GM18508 (cell line): ENCODE measurements around the gene SGPP2.

Experiments used
- ATAC-seq: cut with Tn5 transposase; IDR thresholded peaks from one replicate; pipeline ENCODE4 v1.9.1; 2021; ENCODE audit warnings: moderate number of reproducible peaks; ENCODE audit not compliant: insufficient read depth, unreplicated experiment

Gene SGPP2

DNA sequence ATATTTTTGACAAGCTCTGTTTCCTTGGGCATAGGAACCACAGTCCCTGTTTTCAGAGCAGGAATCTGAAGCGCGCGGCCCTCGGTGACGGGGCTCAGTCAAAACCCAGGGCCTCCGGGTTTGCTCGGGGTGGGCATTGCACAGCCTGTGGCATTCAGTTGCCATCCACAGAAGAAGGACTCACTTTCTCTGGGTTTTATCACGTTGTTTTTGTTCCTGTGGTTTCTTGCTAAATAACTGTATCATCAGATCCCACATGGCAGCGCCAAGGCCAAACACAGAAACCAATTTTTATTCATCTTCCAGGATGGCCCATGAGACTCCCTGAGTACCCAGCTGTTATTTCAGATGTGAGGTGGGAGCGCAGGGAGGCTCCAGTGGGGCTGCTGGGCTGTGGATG, 35.6 kb downstream of the SGPP2 start:
- no peak for ATAC-seq

- no peak for ATAC-seq
Observed at GRCh38 chr2:222465746-222466145, 41.4 kb downstream of the SGPP2 start.

GRCh38 chr2:222468346-222468745, 44.0 kb downstream of the SGPP2 start:
- no peak for ATAC-seq

DNA sequence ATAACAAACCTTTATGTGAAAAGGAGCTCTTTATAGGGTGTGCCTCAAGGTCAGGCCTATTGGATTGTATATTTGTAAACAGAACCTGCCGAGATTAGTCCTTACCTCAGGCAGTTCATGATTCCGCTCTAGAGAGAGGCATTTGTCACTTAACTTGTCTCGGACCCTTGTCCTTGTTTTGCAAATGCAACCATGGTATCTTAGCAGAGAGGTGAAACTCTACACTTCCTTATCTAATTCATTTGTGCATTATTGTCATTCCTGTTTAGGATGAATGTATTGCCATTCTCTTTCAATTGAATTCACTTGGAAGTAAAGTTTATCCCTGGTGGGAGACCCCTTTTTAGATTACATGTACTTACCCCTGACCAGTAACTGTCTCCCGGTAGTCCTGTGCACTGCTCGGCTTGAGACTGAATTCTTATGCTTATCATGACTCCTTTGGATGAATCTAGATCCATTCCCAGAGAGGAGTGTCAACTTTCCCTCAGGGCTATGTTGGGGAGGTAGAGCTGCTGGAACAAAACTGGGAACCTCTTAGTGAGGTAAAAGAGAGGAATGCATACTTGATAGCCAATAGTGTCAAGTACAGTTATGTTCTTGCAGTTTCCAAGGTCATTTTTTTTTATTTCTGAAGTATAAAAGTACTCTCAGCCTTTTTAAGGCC, 46.6 kb downstream of the SGPP2 start:
- no peak for ATAC-seq

GRCh38 chr2:222477962-222478608, 53.7 kb downstream of the SGPP2 start:
- no peak for ATAC-seq

- ATAC-seq, result no peak
Observed at GRCh38 chr2:222479859-222480258, 55.5 kb downstream of the SGPP2 start.

GRCh38 chr2:222480497-222480896, 56.2 kb downstream of the SGPP2 start:
- no peak for ATAC-seq

DNA sequence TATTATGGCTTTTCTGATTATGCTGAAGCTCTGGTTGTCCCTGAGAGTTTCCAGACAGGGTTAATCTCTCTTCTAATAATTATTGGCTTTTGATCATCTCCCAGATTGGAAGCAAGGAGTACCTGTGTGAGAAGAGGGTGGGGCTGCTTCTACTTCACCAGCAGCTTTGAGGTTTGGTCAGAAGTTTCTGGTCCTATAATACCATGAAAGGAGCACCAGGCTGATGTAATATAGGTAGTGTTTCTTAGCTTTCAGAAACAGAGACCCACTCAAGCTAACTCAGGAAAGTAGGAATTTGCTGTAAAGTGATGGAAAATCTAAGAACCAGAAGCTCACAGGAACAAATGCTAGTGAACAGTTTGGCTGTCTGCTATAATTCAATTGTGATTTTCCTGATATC, 57.6 kb downstream of the SGPP2 start:
- no peak for ATAC-seq

GRCh38 chr2:222483513-222484039, 59.2 kb downstream of the SGPP2 start:
- ATAC-seq, result no peak

DNA sequence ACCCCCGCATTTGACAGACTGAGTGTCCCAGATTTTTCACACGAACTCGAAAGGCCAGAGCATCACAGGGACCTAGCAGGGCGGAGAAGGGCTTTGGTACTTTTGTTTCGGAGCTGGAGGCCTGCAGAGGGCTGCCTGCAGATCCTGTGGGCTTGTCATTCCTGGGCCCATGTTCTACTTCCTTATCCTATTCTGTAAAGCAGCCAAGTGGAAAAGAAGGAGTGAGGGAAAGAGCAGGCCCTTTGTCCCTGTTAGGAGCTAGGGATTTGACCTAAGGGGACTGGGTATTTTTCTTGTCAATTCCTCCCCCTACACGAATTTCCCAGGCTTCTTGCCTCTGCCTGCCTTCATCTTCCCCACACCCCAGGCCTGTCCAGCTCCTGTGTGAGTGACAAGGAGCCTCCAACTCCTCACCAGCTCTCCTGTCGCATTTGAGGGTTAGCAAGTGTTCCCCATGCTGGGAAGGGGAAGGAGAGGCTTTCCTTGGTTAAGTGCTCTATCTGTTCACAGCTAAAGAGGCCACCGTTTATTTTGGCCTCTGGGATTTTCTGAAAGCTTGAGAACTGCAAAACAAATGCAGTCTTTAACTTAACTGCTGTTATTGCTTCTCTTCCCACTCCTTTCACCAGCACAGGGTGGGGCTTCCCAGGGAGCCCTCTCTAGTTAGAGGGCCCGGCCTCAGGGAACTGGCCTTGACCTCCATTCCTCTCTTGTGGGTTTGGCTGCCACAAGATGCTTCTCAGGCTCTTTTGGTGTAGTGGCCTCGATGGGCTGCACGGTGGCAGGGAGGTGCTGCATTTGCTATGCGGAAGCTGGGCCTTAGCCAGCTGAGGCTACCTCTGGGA, 61.2 kb downstream of the SGPP2 start:
- ATAC-seq, result no peak

GRCh38 chr2:222490131-222490530, 65.8 kb downstream of the SGPP2 start:
- no peak for ATAC-seq

DNA sequence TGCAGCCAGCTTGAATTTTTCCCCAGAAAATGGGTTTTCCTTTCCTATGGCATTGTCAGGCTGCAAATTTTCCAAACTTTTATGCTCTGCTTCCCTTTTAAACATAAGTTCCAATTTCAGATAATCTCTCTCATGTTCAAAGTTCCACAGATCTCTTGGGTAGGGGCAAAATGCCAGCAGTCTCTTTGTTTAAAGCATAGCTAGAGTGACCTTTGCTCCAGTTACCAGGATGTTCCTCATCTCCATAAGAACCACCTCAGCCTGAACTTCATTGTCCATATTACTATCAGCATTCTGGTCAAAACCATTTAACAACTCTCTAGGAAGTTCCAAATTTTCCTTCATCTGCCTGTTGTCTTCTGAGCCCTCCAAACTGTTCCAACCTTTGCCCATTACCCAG, 68.3 kb downstream of the SGPP2 start:
- ATAC-seq, result no peak

GRCh38 chr2:222494104-222494739, 69.9 kb downstream of the SGPP2 start:
- no peak for ATAC-seq

DNA sequence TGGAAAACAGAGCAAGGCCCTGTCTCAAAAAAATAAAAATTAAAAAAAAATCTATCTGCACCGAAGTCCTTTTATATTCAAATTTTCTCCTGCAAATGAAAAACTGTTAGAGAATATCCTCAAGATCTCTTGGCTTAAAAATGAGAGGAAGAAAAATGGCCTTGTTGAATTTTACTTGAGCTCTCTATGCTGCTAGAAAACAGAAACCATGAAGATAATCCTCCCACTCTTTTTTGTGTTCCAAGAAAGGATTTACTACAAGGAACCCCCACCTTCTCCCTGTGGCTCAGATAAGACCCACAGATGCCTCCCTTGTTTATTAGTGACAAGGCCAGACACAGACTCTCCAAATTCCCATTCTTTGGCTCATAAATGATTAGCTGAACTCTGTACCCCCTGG, 71.0 kb downstream of the SGPP2 start:
- ATAC-seq, result no peak

DNA sequence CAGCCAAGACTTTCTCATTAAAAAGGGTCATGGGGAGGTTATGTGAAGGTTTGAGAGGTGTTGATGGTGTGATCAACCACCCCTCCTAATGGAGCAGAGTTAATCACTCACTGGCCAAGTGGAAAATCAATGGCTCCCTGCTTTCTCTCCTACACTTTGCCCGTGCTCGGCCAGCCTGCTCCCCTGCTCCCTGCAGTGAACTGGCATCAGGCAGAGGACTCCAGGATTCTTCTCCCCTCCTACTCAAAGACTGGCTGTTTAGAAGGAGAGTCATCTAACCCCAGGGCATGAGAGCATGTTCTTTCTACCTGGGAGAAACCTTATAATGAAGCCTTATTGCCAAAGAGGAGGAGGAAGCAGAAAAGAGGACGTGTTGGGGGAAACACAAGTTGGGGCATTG, 74.9 kb downstream of the SGPP2 start:
- ATAC-seq, result no peak

DNA sequence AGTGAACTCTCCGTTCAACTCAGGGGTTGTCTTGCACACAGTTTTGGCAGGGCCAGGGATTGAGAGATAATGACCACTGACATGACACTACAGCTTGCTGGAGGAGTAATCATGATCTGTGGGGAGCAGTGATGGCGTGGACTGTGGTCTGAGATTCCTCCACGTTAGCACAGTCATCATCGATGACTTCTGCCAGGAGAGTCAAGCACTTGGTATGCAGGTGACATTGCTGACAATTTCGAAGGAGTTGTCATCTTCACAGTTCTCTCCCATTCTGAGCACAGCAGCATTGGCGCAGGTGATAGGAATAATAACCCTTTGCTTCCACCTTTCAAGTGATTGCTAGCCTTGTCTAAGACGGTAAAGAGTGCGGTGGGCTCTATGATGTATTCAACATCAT, 79.8 kb downstream of the SGPP2 start:
- no peak for ATAC-seq

DNA sequence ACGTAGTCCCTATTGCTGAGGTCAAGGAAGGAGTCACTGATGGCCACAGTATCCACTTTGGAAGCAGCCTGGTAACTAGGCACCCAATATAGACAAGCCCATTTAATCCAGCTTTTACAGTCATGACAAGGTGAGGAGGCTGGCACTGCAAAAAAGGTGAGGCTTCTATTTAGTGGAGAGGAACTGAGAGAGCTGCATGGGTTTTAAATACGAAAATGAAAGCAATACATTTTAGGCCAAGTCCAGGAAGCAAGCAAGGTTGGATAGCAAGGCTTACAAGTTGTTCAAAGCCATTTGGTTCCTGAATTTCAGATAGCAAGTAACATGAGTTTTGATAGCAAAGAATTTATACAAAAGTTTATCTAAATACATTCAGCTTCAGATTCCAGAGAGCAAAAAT, 80.4 kb downstream of the SGPP2 start:
- ATAC-seq, result peak; percentile 93

DNA sequence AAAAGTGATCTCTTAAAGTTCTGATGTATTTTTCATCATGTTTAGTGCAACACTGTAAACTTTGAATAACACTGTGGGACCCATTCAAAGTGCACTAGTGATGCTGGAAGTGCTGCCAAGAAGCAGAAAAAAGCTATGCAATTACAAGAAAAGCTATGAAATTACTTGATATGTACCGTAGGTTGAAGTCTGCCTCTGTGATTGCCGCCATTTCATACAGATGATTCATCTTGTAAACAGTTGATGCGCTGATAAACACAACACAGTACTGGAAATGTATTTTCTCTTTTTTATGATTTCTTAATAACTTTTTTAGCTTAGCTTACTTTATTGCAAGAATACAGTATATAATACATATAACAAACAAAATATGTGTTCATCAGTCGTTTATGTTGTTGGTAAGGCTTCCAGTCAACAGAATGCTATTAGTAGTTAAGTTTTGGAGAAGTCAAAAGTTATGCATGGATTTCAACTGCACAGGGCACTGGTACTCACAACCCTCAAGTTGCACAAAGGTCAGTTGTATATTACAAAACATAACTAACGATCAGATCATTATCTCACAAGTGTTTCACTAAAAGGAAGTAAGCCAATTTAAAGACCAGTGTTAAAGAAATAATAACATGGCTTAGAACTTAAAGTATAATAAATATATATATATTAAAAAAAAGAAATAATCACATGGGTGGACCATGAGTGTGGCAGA, 82.0 kb downstream of the SGPP2 start:
- no peak for ATAC-seq

DNA sequence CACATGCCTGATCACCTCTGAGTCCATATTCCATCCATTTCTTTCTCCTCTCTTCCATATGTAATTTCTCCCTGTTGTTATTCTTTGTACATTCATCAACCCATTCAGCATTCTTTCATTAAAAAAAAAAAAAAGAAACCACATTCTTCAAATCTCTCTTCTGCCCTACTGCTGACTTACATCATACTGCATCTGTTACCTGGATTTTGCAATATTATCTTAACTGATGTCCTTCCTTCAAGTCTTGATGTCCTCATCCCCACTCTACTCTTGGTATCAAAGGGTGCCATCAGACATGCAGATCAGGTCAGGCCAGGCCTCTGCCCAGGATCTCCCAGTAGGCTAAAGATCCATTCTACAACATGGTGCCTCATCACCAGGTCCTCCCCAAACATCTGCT, 90.6 kb downstream of the SGPP2 start:
- ATAC-seq, result no peak
